ENCODE measurements around the gene PAGR1.

Gene PAGR1

DNA sequence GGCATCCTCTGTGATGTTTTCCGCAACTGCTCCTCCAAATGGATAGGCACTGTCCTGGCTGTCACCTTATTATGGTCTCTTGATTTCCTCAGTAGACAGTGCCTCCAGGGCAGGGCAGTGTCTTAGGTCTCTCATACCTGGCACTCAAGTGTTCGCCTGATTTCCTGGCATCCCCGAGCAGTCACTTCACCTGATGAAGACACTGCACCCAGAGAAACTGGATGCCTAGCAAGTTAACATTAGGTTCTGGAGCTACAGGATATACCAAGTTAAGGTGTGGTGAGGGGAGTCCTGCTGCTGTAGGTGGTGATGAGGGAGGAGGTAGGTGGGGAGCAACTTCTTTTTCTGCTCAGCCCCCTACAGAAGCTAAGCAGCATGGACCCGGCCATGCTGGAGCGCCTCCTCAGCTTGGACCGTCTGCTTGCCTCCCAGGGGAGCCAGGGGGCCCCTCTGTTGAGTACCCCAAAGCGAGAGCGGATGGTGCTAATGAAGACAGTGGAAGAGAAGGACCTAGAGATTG, 13.5 kb upstream of the PAGR1 start:
- TF ChIP-seq, protein P1, sequence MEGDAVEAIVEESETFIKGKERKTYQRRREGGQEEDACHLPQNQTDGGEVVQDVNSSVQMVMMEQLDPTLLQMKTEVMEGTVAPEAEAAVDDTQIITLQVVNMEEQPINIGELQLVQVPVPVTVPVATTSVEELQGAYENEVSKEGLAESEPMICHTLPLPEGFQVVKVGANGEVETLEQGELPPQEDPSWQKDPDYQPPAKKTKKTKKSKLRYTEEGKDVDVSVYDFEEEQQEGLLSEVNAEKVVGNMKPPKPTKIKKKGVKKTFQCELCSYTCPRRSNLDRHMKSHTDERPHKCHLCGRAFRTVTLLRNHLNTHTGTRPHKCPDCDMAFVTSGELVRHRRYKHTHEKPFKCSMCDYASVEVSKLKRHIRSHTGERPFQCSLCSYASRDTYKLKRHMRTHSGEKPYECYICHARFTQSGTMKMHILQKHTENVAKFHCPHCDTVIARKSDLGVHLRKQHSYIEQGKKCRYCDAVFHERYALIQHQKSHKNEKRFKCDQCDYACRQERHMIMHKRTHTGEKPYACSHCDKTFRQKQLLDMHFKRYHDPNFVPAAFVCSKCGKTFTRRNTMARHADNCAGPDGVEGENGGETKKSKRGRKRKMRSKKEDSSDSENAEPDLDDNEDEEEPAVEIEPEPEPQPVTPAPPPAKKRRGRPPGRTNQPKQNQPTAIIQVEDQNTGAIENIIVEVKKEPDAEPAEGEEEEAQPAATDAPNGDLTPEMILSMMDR (IDR thresholded peaks at IDR 0.05; ENCODE audit: control insufficient read depth, insufficient read depth, low read depth, low read length, missing control alignments) = no peak
- H3K4me3 ChIP-seq (ENCODE audit: control insufficient read depth, low read depth, low read length) = no peak overlapping the region
- no peak for DNase-seq (ENCODE audit: low read depth)

DNA sequence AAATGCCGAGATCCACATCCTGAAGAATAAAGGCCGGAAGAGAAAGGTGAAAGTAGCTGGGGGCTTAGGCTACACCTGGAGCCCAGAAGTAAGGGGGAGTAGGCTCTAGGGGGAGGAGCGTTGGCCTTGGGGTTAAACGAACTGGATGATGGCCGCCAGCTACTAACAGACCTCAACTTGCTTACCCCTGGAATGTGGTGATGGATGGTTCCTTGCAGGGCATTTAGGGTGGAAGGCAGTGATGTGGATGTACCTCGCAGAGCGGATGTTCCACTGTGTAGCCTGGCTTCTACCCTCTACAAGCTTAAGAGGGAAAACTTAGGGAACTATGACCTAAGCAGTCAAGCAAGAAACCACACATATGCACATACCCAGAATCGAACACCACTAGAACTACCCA, 11.9 kb upstream of the PAGR1 start:
- no peak overlapping the region for H3K4me3 ChIP-seq (ENCODE audit: control insufficient read depth, low read depth, low read length)
- no peak for DNase-seq (ENCODE audit: low read depth)
- TF ChIP-seq, protein P1 (IDR thresholded peaks at IDR 0.05; ENCODE audit: control insufficient read depth, insufficient read depth, low read depth, low read length, missing control alignments) = no peak

DNA sequence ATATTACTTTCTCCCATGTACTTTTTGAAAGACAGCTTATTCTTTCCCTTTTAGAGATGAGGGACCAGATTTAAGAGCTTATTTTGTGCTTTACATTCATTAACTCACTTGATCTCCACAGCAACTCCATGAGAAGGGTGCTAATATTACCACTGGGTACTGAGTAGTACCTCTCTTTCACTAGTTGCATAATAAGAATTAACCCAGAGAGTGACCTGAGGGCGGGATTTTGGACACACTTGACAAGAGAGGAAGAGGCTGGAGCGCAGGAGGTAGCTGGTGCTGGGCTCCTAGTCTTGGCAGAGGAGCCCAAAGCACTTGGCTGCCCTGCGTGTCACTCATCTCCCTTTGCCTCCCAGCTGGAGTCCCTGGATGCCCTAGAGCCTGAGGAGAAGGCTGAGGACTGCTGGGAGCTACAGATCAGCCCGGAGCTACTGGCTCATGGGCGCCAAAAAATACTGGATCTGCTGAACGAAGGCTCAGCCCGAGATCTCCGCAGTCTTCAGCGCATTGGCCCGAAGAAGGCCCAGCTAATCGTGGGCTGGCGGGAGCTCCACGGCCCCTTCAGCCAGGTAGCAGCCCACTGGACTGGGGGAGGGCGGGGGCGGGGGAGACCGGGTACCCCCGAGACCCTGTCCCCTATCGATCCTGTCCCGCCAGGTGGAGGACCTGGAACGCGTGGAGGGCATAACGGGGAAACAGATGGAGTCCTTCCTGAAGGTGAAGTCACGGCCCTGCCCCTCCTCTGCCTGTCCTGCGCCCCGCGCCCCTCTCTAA, 11.3 kb upstream of the PAGR1 start:
- no peak for DNase-seq (ENCODE audit: low read depth)
- H3K4me3 ChIP-seq (ENCODE audit: control insufficient read depth, low read depth, low read length) = peak overlapping the region; percentile 52
- TF ChIP-seq, protein P1 (IDR thresholded peaks at IDR 0.05; ENCODE audit: control insufficient read depth, insufficient read depth, low read depth, low read length, missing control alignments) = no peak

DNA sequence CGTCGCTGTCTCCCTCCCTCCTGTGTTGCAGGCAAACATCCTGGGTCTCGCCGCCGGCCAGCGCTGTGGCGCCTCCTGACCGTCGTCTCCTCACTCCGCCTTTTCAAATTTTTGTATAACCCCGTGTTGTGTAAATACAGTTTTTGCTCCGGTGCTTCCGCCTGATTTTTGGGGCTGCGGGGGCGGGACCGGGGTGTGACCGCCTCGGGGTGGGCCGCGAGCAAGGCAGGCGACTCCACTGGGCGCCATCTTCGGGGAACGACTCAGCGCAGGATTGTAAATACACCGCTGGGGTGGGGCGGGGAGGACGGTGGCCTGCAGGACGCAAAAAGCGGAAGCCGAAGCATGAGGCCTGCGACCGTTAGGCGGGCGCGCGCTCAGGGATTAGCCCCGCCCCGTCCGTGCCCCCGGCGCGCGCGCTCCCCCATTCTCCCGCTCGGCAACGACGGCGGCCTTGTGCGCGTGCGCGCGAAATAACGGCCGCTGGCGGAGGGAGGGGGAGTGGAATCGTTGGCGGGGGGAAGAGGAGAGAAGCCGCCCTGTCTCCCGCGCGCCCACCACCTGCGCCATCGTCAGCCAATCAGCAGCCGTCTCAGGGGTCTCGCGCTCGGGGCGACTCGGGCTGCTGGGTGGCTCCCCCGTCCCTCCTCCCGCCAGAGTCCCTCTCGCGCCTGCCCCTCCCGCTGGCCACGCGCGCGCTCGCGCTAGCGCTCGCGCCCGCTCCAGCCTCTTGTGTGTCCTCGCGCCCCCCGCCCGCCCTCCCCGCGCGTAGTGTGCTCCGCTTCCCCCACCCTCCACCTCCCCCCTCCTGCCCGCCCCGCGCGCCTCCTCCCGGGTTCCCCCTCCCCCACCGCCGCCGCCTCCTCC, 10.5 kb upstream of the PAGR1 start:
- peak; percentile 88 for DNase-seq (ENCODE audit: low read depth)
- H3K4me3 ChIP-seq (ENCODE audit: control insufficient read depth, low read depth, low read length) = peak overlapping the region; percentile 52
- TF ChIP-seq, protein P1 (IDR thresholded peaks at IDR 0.05; ENCODE audit: control insufficient read depth, insufficient read depth, low read depth, low read length, missing control alignments) = no peak

DNA sequence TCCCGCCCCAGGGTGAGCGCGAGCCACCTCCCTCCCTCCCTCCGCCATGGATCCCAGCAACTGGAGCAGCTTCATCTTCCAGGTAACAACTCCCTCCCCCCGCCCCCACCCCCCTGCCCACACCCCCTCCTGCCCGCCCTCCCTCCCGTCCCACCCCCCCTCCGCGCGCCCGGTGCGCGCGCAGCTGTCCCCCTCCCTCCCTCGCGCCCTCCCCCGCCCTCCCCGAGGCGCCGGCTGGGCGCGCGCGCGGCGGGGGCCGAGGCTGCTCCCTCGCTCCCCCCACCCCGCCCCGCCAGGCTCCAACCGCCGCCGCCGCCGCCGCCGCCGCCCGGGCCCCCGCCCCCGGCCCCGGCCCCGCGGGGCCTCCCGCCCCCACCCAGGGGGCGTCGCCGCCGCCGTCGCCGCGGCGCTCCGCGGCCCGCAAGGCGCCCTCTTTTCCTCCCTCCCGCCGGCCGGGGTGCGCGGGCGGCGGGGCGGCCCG, 9.8 kb upstream of the PAGR1 start, which contains the start of gene MAZ:
TSS of gene MAZ (plus strand) at position 431 of the 481 bp plus-strand sequence. CDS start 173 bp downstream, outside the sequence.
- TF ChIP-seq, protein P1 (IDR thresholded peaks at IDR 0.05; ENCODE audit: control insufficient read depth, insufficient read depth, low read depth, low read length, missing control alignments) = no peak
- H3K4me3 ChIP-seq (ENCODE audit: control insufficient read depth, low read depth, low read length) = peak within 1 kb of the TSS; percentile 74
- DNase-seq (ENCODE audit: low read depth) = peak; percentile 68

DNA sequence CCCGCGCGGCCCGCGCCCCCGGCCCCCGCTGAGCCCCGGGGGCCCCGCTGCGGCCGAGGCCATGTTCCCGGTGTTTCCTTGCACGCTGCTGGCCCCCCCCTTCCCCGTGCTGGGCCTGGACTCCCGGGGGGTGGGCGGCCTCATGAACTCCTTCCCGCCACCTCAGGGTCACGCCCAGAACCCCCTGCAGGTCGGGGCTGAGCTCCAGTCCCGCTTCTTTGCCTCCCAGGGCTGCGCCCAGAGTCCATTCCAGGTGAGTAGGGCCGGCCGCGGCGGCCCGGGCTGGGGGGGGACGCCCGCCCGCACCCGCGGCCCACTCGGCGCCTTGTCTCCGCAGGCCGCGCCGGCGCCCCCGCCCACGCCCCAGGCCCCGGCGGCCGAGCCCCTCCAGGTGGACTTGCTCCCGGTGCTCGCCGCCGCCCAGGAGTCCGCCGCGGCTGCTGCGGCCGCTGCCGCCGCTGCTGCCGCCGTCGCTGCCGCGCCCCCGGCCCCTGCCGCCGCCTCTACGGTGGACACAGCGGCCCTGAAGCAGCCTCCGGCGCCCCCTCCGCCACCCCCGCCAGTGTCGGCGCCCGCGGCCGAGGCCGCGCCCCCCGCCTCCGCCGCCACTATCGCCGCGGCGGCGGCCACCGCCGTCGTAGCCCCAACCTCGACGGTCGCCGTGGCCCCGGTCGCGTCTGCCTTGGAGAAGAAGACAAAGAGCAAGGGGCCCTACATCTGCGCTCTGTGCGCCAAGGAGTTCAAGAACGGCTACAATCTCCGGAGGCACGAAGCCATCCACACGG, 9.1 kb upstream of the PAGR1 start:
- no peak for DNase-seq (ENCODE audit: low read depth)
- TF ChIP-seq, protein P1 (IDR thresholded peaks at IDR 0.05; ENCODE audit: control insufficient read depth, insufficient read depth, low read depth, low read length, missing control alignments) = no peak
- H3K4me3 ChIP-seq (ENCODE audit: control insufficient read depth, low read depth, low read length) = peak overlapping the region; percentile 74
